HG03159 (cell line): ENCODE data around the gene TNFRSF1B.

Source experiments
- ATAC-seq: cut with Tn5 transposase; IDR thresholded peaks from one replicate; pipeline ENCODE4 v1.9.1; 2021; ENCODE audit warnings: mild to moderate bottlenecking, moderate library complexity; ENCODE audit not compliant: unreplicated experiment

TNFRSF1B gene

DNA sequence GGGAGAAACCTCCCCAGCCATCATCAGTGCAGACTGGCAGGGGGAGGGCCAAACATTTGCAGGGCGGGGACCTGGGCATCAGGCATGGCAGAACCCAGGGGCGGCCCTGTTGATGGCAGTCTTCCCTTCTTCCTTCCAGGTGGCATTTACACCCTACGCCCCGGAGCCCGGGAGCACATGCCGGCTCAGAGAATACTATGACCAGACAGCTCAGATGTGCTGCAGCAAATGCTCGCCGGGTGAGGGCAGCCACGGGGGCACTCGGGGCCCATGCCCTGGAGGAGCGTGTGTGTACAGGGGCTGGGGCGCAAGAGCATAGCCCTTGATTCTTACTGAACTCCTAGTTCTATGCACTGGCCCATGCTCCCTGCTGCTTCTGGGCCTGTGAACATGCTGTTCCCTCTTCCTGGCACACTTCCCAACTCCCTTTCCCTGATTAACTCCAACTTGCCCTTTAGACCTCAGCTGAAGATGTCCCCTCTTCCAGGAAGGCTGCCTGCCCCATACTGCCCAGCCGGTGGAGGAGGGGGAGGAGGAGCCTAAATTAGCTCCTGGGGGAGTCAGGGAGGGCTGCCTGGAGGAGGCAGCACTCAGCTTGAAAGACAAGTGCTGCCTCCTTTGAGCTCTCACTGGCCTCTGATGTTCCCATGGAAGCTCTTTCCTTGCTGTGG, 22.0 kb downstream of the TNFRSF1B start:
- no peak for ATAC-seq

GRCh38 chr1:12189328-12189682, 22.5 kb downstream of the TNFRSF1B start:
- no peak for ATAC-seq

DNA sequence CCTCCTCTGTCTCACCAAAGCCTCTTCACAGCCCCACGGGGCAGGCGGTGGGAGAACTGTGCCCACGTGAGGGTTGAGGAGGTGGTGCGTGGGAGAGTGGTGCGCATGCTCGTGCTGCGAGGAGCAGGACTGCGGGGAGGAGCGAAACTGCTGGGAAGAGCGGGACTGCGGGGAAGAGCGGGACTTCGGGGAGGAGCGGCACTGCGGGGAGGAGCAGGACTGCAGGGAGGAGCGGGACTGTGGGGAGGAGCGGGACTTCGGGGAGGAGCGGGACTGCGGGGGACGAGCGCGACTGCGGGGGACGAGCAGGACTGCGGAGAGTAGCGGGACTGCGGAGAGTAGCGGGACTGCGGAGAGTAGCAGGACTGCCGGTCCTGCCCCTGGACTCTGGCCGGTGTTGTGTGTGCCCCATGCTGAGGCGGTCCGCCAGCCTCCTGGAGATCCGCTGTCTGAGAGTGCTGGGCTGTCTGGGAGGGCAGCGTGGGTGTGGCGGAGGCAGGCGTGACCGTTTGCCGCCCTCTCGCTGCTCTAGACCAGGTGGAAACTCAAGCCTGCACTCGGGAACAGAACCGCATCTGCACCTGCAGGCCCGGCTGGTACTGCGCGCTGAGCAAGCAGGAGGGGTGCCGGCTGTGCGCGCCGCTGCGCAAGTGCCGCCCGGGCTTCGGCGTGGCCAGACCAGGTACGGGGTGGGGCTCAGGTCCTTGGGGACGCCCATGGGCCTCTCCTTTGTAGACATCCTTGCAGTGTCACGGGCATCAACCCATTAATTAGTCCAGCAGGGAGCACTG, 24.6 kb downstream of the TNFRSF1B start:
- ATAC-seq: no peak

- no peak for ATAC-seq
Measured at GRCh38 chr1:12194666-12195216, 27.9 kb downstream of the TNFRSF1B start.

DNA sequence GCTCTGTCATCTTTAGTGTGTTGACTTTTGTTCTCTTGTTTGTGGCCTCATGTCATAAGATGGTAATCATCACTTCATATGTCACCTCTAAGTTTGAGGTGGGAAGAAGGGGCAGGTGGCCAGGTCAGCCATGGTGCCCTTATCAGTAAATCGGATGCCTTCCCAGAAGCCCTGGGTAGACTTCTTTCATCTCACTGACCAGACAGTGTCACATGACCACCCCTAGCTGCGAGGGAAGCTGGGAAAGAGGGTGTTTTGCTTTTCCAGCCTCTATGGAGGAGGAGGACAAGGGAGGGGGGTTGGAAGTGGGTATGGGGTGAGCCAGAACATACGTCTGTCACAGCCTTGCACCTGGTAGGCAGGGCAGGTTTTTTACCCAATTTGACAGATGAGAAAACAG, 28.6 kb downstream of the TNFRSF1B start:
- no peak for ATAC-seq

GRCh38 chr1:12196641-12197482, 30.1 kb downstream of the TNFRSF1B start:
- no peak for ATAC-seq

DNA sequence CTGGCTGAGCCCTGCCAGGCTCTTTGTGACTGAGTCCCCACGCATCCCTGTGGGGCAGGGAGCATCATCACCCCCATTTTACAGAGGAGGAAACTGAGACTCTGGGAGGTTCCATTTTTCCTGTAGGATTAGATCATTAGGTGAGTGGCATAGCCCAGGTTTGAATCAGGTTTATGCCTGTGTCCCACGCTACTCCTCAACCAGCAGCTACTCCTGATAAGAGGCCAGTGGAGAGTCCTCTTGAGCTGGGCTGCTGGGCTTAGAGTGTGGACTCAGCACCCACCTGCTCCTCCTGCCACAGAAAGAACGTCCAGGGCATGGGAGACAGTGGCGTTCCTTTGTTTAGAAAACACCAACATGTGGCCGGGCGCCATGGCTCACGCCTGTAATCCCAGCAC, 30.7 kb downstream of the TNFRSF1B start:
- ATAC-seq: no peak

- ATAC-seq: no peak
Measured at GRCh38 chr1:12200208-12200607, 33.4 kb downstream of the TNFRSF1B start.

- no peak for ATAC-seq
Measured at GRCh38 chr1:12201352-12202189, 34.8 kb downstream of the TNFRSF1B start.

GRCh38 chr1:12202190-12202497, 35.4 kb downstream of the TNFRSF1B start:
- ATAC-seq: no peak

- ATAC-seq: no peak
Measured at GRCh38 chr1:12202577-12202976, 35.8 kb downstream of the TNFRSF1B start.

DNA sequence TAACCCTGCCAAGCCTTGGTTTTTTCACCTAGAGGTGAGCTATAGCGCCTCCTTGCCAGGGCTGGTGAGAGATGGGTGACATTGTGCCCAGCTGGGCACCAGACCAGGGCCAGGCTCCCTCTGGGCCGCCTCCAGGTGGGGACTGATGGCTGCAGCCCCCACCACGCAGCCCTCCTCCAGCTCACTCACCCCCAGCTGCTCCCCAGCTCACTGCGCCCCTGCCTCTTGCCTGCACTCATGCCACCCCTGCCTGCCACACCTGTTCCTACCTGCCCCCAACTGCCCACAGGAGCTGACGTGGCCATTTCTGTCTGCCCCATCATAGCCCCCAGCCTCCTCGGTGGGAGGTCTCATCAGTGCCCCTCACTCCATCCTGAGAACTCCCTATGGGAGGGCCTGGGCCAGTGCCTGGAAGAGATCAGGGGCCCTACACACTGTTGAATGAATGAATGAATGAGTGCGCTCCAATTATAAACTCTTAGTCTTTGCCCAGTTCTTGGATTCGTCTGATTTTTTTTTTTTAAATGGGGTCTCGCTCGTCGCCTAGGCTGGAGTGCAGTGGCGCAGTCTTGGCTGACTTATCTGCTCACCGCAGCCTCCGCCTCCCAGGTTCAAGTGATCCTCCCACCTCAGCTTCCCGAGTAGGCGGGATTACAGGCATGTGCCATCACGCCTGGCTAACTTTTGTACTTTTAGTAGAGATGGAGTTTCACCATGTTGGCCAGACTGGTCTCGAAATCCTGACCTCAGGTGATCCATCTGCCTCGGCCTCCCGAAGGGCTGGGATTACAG, 36.6 kb downstream of the TNFRSF1B start:
- ATAC-seq: no peak

DNA sequence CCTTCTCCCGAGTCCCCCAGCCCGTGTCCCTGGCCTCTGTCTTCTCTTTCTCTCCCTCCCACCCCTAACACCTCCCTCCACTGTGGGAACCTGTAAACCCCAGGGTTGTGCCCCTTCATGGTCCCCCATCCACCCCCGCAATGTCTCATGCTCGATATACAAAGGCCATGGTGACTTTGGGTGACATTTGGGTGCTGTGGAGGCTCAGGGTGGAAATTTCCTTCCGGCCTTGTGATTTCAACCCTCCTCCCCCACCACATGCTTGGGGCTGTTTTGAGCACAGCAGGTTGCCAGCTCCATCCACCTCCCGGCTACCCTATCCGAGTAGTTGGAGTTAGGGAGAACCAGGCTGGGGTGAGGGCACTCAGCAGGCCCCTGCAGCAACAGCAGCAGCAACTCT, 37.3 kb downstream of the TNFRSF1B start:
- ATAC-seq: no peak

- ATAC-seq: no peak
Measured at GRCh38 chr1:12204754-12205658, 38.2 kb downstream of the TNFRSF1B start.

DNA sequence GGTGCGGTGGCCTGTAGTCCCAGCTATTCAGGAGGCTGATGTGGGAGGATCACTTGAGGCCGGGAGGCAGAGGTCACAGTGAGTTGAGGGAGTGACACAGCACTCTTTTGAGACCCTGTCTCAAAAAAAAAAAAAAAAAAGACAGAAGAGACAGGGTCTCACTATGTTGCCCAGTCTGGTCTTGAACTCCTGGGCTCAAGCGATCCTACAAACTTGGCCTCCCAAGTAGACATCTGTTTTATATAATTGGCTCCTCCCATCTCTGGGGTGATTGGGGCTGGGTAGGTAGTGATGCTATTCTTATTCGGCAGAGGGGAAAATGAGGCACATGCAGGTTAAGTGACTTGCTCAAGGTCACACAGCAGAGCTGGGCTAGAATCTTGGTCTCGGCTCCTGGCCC, 39.4 kb downstream of the TNFRSF1B start:
- ATAC-seq: no peak

GRCh38 chr1:12206792-12207424, 40.1 kb downstream of the TNFRSF1B start:
- no peak for ATAC-seq

- no peak for ATAC-seq
Measured at GRCh38 chr1:12208271-12208670, 41.5 kb downstream of the TNFRSF1B start.

GRCh38 chr1:12208764-12209494, 42.1 kb downstream of the TNFRSF1B start:
- ATAC-seq: no peak
